ENCODE results near the gene AAMP.
"Not testable (repeated sequence)": the region's sequence is repeated elsewhere in the genome, so short reads cannot be mapped to it uniquely, and the experiment has no call there.

The AAMP gene

GRCh38 chr2:218274586-218274985 is 4.6 kb upstream of the AAMP start:
- DNase-seq (ENCODE audit: low read depth), result no peak

DNA sequence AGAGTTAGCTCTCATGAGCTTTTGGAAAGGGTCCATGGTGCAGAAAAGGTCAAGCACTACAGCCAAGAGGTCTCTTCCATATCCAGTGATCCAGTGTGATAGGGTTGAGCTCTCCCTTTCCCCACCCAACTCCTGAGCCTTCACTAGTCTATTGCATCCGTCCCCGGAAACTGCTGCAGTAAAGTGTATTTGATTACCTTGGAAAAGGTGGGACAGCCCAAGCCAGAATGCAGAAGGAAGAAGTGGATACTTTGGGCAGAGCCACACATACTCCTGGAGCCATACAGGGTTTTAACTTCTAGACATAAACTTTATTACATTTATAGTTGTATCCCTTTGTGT is 3.9 kb upstream of the AAMP start:
- no peak for DNase-seq (ENCODE audit: low read depth)

GRCh38 chr2:218273214-218273907 is 3.4 kb upstream of the AAMP start:
- DNase-seq (ENCODE audit: low read depth), result not testable (repeated sequence)

GRCh38 chr2:218272531-218273212 is 2.7 kb upstream of the AAMP start:
- DNase-seq (ENCODE audit: low read depth), result peak; percentile 89

GRCh38 chr2:218271865-218272530 is 2.1 kb upstream of the AAMP start:
- DNase-seq (ENCODE audit: low read depth), result no peak

GRCh38 chr2:218271487-218271797 is 1.5 kb upstream of the AAMP start:
- DNase-seq (ENCODE audit: low read depth), result no peak

GRCh38 chr2:218270721-218271486 is 967 bp upstream of the AAMP start:
- no peak for DNase-seq (ENCODE audit: low read depth)

GRCh38 chr2:218267259-218267658 is 2.7 kb downstream of the AAMP start:
- DNase-seq (ENCODE audit: low read depth), result no peak

GRCh38 chr2:218266316-218266979 is 3.5 kb downstream of the AAMP start:
- DNase-seq (ENCODE audit: low read depth), result no peak

DNA sequence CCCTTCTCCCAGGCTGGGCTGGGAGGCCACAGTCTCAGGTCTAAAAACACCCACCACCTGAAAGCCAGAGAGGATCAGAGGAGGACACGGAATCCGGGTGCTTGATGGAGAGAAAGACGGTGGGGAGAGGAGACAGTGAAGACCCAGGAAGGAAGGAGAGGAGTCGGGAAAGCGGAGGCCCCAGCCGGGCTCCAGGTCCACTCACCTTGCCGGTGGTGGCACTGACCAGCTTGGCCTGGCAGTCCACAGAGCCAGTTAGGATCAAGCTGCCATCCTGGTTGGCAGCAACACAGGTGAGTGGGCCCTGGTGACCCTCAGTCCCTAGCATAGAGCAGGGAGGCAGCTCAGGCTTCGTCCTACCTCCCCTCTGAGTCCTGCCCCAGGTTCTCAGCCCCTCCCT is 4.3 kb downstream of the AAMP start:
- DNase-seq (ENCODE audit: low read depth), result no peak

- DNase-seq (ENCODE audit: low read depth), result no peak
Measured at GRCh38 chr2:218264773-218265561, 5.0 kb downstream of the AAMP start.

DNA sequence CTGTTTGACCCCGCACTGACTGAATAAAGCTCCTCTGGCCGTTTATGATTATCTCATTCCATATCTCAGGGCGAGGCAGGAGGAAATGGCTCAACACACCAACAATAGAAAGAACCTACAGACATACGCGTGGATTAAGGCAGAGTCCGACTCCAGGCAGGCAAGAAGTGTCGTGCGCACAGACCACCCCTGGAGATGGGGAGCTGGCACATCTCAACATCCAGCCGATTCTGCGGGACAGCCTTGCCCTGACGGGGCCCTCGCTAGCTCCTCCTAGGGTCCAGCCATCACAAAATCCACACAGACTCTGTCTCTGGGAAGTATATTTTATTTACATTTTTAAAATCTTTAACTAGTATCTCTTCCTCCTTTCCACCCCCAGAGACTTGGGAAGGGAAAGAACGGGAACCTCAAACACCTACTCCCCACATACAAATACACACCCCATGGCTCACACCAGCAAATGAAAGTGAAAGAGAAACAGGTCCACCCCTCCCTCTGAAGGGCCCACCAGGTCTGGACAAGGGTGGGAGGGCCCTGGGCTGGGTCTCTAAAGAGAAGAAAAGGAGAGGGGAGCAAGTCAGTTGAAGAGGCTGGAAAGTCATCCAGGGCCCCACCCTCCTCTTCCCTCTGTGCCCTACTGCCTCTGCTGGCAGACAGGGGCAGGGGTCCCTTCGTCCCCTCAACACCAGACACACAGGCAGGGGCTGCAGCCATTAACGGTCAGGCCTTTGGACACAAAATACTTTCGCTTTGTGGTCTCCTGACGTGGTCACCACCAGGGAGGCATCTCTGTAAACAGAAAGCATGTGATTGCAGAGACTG is 5.9 kb downstream of the AAMP start:
- no peak for DNase-seq (ENCODE audit: low read depth)

- no peak for DNase-seq (ENCODE audit: low read depth)
Measured at GRCh38 chr2:218262631-218263586, 7.0 kb downstream of the AAMP start.

- no peak for DNase-seq (ENCODE audit: low read depth)
Measured at GRCh38 chr2:218262237-218262600, 7.7 kb downstream of the AAMP start.

GRCh38 chr2:218261423-218262236 is 8.3 kb downstream of the AAMP start:
- DNase-seq (ENCODE audit: low read depth), result no peak

GRCh38 chr2:218260742-218261422 is 9.1 kb downstream of the AAMP start, which contains the start of gene GPBAR1:
Gene GPBAR1 (plus strand): TSS chr2:218261015. CDS start chr2:218262725, 1,710 bp downstream.
- no peak for DNase-seq (ENCODE audit: low read depth)

DNA sequence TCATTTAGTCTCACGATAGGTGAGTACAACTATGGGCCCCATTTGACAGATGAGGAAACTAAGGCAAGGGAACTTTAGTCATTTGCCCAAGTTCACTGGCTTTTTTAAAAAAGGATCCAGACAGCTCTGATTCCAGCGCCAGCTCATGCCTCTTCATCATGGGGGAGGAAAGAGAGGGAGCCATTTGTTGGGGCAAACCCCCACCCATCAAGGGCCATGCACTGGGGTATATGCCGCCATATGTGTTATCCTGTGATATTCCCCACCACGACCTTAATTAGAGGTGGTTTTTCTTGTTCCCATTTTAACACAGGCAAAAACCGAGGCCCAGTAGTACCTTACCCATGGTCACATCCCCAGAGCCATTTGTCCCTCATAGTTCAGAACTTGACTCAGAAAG is 9.8 kb downstream of the AAMP start:
- no peak for DNase-seq (ENCODE audit: low read depth)
